GM18505 (cell line): ENCODE measurements around the gene PPP2R2B.

Experiments
- ATAC-seq: cut with Tn5 transposase; IDR thresholded peaks from one replicate; pipeline ENCODE4 v1.9.1; 2021; ENCODE audit not compliant: unreplicated experiment
- POLR2A ChIP-seq: IDR thresholded peaks from 4 replicates; pipeline ENCODE4 v1.6.1; 2011; ENCODE audit warnings: borderline replicate concordance; ENCODE audit not compliant: insufficient read depth, insufficient read length; ENCODE audit errors: extremely low read depth

The PPP2R2B gene

GRCh38 chr5:146878476-146879172, at the start of gene PPP2R2B:
TSS of gene PPP2R2B (minus strand) at chr5:146878757.
- TF ChIP-seq POLR2A: no peak
- no peak for ATAC-seq

GRCh38 chr5:146924132-146924531, 45.6 kb upstream of the PPP2R2B start:
- TF ChIP-seq POLR2A: no peak
- ATAC-seq: no peak

GRCh38 chr5:146921225-146921624, 42.7 kb upstream of the PPP2R2B start:
- TF ChIP-seq POLR2A: no peak
- no peak for ATAC-seq

GRCh38 chr5:146920351-146920881, 41.9 kb upstream of the PPP2R2B start:
- TF ChIP-seq POLR2A: no peak
- ATAC-seq: no peak

GRCh38 chr5:146919304-146919703, 40.7 kb upstream of the PPP2R2B start:
- TF ChIP-seq POLR2A: no peak
- no peak for ATAC-seq

GRCh38 chr5:146917931-146918330, 39.4 kb upstream of the PPP2R2B start:
- no peak for ATAC-seq

GRCh38 chr5:146912874-146913273, 34.3 kb upstream of the PPP2R2B start:
- no peak for TF ChIP-seq POLR2A
- ATAC-seq: no peak

More at GRCh38 chr5:146917931-146918330, 39.4 kb upstream of the PPP2R2B start:
- no peak for TF ChIP-seq POLR2A

GRCh38 chr5:146910239-146910638, 31.7 kb upstream of the PPP2R2B start:
- no peak for ATAC-seq

GRCh38 chr5:146909255-146910068, 30.9 kb upstream of the PPP2R2B start:
- ATAC-seq: no peak
- no peak for TF ChIP-seq POLR2A

More at GRCh38 chr5:146910239-146910638, 31.7 kb upstream of the PPP2R2B start:
- no peak for TF ChIP-seq POLR2A

- no peak for ATAC-seq
- TF ChIP-seq POLR2A: no peak
Measured at GRCh38 chr5:146906803-146907202, 28.2 kb upstream of the PPP2R2B start.

GRCh38 chr5:146904890-146905289, 26.3 kb upstream of the PPP2R2B start:
- no peak for ATAC-seq
- no peak for TF ChIP-seq POLR2A

- no peak for TF ChIP-seq POLR2A
- no peak for ATAC-seq
Measured at GRCh38 chr5:146903789-146904188, 25.2 kb upstream of the PPP2R2B start.

- no peak for ATAC-seq
- no peak for TF ChIP-seq POLR2A
Measured at GRCh38 chr5:146902471-146902870, 23.9 kb upstream of the PPP2R2B start.

GRCh38 chr5:146897061-146897460, 18.5 kb upstream of the PPP2R2B start:
- no peak for ATAC-seq
- TF ChIP-seq POLR2A: no peak
